GM19035 (cell line): ENCODE results near the gene NLRP9.
A peak's percentile ranks its signal among the peaks of the same experiment; 100 is the strongest.

Experiments
- ATAC-seq: cut with Tn5 transposase; IDR thresholded peaks from one replicate; pipeline ENCODE4 v1.9.1; 2021; ENCODE audit not compliant: unreplicated experiment

NLRP9 gene

GRCh38 chr19:55674841-55675660, 63.2 kb downstream of the NLRP9 start, which contains the start of gene EPN1:
EPN1 (plus strand) TSS chr19:55675226; CDS start chr19:55678628, 3,402 bp downstream.
- peak; percentile 63 for ATAC-seq

DNA sequence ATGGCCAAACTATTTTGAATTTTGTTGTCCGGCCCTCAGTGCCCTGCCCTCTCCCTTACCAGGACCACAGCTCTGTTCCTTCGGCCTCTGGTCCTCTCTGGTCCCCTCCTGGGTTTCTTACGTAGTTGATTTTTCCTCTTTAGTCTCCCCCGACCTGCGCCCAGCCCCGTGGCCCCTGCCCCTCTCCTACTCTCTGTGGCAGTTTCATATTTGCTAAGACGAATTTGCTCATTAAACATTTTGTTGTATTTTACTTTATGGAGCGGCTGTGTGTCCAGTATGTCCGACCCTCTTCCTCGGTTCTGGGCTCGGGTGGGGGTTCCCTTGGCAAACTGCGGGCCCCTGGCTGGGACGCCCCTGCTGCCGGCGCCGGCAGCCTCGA, 63.8 kb downstream of the NLRP9 start:
- ATAC-seq: no peak

DNA sequence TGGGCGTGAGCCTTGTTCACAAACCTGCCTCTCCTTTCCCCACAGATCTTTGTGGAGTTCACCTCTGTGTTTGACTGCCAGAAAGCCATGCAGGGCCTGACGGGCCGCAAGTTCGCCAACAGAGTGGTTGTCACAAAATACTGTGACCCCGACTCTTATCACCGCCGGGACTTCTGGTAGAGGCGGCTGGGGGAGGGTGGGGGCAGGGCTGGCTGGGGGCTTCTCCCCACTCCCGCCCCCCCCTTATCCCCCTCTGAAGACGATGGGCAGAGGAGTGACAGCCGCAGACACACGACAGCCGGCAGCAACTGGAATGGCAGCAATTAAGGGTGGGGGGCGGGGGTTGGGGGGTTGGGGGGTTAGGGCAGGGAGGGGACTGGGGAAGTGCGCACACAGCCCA, 64.3 kb downstream of the NLRP9 start:
- ATAC-seq: no peak

DNA sequence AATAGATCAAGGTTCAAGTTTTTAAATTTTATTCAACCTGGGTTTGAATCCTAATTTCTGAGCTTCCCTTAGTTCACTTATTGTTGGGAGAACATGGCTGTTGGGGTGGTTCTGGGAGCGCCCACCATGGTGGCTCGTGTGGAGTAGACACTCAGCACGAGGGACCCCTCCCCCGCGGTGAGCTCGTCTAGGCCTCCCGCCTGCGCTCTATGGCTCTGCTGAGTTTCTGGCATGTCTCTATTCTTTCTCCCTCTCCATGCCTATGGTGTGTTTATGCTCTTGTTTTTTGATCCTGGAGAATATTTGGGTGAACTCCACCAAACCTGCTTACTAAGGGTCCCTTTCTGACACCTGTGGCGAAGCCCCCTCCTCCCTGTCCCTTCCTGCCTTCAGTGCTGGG, 64.7 kb downstream of the NLRP9 start:
- ATAC-seq: no peak

DNA sequence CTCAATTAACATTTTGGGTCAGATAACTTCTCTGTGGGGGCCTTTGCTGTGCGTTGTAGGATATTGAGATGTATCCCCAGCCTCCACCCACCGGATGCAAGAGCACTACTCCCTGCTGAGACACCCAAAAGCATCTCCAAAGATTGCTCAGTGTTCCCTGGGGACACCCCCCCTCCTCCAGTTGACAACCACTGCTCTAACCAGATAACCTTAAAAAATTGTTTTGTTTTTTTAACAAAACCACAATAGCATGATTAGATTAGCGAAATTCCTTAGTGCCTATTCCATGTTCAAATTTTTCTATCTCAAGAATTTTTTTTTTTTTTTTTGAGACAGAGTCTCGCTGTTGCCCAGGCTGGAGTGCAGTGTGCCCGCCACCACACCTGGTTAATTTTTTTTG, 65.8 kb downstream of the NLRP9 start:
- no peak for ATAC-seq

- ATAC-seq: no peak
Observed at GRCh38 chr19:55671054-55671378, 67.2 kb downstream of the NLRP9 start.

DNA sequence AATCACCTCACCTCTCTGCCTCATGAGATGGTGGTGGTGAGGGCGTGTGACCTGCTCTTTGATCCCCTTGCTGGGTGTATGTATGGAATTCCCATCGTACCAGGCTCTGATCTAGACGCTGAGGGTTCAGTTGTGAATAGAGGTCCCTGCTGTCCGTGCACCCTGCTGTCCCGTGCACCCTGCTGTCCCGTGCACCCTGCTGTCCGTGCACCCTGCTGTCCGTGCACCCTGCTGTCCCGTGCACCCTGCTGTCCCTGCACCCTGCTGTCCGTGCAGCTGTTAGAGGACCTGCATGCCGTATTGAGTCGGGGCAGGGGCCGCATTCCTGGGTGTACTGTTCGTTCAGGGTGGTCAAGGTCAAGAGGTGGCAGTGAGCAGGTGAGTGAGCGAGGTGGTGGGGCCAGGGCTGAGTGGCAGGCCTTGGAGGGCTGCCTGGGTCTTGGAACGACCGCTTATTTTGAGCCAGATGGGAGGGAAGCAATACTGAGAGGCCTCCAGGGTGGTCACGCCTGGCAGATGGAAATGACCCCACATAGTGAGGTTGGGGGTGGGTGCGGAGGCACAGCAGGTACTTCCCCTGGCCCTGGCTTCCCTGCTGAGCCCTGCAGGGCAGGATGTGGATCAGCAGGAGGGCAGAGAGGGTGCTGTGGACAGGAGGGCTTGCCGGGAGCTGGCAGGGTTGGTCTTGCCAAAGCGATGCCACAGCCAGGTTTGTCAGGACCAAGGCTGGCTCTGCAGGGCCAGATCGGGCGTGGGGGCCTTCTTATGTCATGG, 67.7 kb downstream of the NLRP9 start:
- ATAC-seq: no peak

DNA sequence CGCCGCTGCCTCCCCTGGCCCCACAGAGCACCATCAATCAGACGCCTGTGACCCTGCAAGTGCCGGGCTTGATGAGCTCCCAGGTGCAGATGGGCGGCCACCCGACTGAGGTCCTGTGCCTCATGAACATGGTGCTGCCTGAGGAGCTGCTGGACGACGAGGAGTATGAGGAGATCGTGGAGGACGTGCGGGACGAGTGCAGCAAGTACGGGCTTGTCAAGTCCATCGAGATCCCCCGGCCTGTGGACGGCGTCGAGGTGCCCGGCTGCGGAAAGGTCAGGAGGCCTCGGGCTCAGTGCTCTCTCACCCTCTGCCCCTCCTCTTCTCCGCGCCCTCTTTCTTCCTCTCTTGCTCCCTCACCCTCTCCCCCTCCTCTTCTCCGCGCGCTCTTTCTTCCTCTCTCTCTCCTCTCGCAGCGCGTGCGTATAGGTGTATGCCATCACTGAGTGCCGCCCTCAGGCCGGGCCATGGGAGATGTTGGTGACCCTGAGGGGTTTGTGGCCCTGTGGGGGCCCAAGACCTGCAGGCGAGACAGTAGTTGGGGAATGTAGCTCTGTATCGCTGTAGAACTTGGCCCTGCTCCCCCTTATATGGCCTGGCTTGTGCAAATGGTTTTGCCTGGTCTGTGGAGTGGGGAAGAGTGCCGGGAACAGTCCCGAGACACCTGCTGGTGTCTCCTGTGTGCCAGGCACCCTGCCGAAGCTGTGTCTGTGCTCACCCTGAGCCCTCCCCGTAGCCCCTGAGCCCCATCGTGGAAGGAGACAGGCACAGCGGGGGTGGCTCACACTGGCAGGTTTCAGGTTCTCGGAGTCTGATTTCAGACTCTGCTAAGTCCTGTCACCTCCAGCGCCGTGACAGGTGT, 68.6 kb downstream of the NLRP9 start:
- ATAC-seq: no peak

DNA sequence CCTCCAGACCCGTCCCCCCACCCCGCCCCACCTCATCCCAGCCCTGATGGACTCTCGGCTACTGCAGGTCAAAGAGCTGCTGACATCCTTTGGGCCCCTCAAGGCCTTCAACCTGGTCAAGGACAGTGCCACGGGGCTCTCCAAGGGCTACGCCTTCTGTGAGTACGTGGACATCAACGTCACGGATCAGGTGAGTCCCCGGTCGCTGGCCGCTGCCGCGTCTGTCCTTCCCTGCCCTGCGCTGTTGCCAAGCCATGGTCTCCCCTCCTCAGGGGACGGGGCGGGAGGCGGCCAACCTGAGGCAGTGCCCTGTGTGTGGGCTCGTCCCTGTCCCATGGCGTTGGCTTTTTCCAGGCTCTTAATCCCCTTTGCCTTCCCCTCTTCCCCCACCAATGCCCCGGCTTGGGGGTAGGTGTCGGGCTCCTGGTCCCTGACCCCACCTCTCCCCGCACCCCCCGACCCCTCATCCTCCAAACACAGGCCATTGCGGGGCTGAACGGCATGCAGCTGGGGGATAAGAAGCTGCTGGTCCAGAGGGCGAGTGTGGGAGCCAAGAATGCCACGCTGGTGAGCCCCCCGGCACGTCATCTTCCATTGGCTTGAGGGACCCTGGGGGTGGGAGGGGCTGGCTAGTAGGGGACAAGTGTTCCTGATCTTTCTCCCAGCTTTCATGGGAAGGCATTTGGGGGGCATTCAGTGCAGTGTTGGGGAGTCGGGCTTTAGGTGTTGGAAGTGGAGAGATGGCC, 69.4 kb downstream of the NLRP9 start:
- ATAC-seq: no peak

GRCh38 chr19:55667958-55668357, 70.2 kb downstream of the NLRP9 start:
- ATAC-seq: no peak

DNA sequence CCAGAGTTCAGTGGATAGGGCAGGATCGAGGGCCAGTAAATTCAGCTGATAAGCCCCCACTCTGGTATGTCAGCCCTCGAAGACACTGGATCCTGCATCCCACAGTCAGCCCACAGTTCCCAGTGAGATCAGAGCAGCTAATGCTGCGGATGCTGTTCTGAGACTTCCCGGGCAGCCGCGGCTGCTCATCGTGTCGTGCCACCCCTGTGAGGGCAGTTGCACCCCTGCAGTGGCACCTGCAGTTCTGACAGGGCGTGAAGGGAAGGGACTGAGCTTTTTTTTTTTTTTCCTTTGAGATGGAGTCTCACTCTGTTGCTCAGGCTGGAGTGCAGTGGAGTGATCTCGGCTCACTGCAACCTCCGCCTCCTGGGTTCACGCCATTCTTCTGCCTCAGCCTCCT, 70.7 kb downstream of the NLRP9 start:
- no peak for ATAC-seq

DNA sequence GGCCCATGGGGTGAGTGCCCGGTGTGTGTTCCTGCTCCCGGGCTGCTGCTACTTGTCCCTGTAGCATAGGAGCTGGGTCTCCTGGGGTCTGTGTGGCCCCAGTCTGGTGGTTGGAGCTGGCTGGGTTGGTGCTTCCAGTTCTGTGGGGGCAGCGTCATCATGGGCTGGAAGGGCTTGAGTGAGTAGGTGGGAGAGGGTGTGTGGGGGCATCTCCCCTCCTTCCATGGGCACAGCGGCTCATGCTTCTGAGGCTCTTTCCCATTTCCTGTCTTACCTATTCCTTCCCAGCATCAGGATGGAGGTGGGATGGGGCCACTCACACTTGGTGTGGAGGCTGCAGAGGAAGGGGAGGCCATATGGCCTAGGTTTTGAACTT, 71.2 kb downstream of the NLRP9 start:
- ATAC-seq: no peak

GRCh38 chr19:55666343-55667005, 71.7 kb downstream of the NLRP9 start:
- no peak for ATAC-seq

- no peak for ATAC-seq
Observed at GRCh38 chr19:55663846-55664536, 74.2 kb downstream of the NLRP9 start.

DNA sequence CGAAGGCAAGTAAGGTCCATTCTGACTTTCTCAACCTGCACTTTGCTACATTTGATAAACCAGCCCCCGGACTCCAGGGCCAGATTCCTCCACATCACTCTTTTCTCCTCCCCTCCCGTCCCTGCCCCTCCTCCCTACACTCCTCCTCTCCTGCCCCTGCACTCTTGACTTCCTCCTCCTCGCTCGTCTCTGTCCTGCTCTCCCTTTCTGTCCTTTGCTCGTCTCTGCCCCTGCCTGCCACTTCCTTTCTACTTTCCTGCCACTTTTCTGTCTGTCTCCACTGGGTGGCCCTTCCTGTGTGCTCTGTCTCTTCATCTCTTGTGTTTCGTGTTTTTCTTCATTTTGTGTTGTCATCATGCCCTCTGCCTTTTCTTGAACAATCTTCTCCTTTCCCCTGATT, 76.4 kb downstream of the NLRP9 start:
- no peak for ATAC-seq

DNA sequence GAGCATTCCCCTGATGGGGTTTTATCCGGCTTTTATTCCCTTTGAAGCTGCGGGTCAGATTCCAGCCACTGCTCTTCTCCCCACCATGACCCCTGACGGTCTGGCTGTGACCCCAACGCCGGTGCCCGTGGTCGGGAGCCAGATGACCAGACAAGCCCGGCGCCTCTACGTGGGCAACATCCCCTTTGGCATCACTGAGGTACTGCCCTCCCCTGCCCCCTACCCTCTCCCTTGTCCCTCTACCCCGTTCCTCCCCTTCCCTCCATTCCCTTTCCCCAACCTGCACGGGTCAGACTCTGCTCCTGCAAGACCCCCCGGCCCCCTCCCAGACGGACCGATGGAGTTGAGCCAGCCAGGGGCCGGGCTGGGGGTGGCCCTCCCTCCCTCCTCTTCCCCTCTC, 77.2 kb downstream of the NLRP9 start:
- no peak for ATAC-seq

DNA sequence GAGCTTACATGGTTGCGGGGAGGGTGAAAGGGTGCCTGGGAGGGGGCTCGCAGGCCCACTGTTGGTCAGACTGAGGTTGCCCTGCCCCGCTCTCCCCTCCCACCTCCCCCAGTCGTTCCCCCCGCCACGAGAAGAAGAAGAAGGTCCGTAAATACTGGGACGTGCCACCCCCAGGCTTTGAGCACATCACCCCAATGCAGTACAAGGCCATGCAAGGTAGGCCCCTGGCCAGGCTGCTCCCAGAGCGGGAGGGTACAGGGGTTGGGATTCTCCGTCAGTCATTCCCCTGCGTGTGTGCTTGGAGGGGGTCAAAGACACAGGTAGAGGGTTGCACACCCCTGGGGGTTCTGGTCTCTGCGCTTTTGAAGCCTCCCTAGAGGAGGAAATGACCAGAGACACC, 77.8 kb downstream of the NLRP9 start:
- ATAC-seq: no peak

- no peak for ATAC-seq
Observed at GRCh38 chr19:55659822-55660221, 78.4 kb downstream of the NLRP9 start.

DNA sequence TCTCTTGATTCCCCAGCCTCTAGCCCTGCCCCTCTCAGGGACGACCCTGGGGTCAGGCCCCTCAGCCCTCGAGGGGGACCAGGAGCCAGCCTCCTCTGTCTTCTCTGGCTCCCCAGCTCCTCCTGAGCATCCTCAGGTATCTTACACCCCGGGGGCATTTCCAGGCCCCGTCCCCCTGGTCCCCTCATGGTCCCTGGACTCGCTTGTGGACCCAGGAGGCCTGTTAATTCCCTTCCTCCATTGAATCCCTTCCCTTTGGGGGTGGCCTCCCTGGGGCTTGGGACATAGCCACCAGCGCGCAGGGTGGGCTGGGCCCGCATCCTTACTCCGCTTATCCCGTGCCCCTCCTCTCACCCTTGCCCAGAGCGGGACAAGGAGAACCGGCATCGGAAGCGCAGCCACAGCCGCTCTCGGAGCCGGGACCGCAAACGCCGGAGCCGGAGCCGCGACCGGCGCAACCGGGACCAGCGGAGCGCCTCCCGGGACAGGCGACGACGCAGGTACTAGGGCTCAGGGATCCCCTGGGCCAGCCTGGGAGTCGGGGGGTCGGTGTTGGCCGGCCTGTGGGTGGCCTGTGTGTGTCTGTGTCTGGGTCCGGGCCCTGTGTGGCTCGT, 79.2 kb downstream of the NLRP9 start:
- no peak for ATAC-seq
